ENCODE results near the gene DDX39A.

GRCh38 chr19:14435320-14436050, 16.3 kb upstream of the DDX39A start:
- no peak for TF ChIP-seq CTCF (IDR thresholded peaks at IDR 0.05)
- no peak for TF ChIP-seq EZH2 (IDR thresholded peaks at IDR 0.05; ENCODE audit: borderline replicate concordance, insufficient read depth, low read depth, low read length, poor library complexity, severe bottlenecking)
